GM12801 (cell line): ENCODE results near the gene ZNF438.

Experiments used
- CTCF ChIP-seq: IDR thresholded peaks from one replicate; pipeline ENCODE4 v1.5.1; 2011; ENCODE audit warnings: control low read depth; ENCODE audit not compliant: insufficient read length; ENCODE audit errors: extremely low read depth

Gene ZNF438

GRCh38 chr10:31005895-31006294, 25.8 kb downstream of the ZNF438 start:
- TF ChIP-seq CTCF, result no peak

DNA sequence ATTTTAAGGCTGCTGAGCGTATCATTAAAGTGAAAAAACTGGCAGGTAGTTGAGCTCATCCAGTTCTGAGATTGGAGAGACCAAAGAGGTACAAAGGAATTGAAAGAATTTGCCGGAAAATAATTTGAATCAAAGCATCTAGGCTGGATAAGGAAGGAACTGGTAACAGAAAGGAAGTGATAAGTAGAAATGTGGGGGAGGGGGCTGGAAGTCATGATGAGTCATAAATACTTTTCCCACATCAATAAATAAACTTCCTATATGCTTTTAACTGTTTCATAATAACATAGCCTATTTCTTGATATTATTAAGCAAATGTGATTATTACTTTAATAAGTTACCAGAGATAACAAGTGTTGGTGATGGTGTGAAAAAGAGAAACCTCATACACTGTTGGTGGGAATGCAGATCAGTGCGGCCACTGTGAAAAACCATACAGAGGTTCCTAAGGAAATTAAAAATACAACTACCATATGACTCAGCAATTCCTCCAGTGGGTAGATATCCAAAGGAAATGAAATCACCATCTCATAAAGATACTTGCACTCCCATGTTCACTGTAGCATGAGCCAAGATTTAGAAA, 27.0 kb downstream of the ZNF438 start:
- no peak for TF ChIP-seq CTCF

GRCh38 chr10:31001740-31002139, 29.9 kb downstream of the ZNF438 start:
- no peak for TF ChIP-seq CTCF

GRCh38 chr10:31000867-31001266, 30.8 kb downstream of the ZNF438 start:
- no peak for TF ChIP-seq CTCF

DNA sequence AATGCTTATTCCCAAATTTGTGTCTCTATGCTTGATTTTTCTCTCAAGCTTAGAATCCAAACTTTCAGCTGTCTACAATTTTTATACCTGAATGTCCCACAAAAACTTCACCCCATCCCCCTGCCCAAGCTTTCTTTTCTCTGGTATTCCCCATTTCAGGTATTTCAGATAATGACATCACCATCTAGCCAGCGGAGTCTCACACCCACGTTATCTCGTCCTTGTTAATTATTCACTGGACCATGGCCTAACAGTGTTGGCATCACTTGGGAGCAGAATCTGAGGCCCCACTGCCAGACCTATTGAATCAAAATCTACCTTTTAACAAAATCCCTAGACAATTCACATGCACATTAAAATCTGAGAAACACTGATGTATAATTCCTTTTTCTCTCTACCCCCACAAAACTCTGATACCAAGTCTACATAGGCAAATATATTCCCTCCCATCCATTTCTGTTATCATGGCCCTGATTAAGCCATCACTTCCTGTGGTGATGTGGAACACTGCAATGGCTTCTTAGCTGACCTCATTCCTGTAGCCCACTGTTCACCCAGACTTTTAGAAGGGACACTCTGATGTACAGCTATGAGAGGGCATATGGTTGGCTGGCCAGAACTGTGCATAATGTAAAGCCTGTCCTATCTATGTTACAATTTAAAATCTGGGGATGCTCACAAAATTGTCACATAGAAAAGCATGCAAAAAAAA, 31.4 kb downstream of the ZNF438 start:
- no peak for TF ChIP-seq CTCF

DNA sequence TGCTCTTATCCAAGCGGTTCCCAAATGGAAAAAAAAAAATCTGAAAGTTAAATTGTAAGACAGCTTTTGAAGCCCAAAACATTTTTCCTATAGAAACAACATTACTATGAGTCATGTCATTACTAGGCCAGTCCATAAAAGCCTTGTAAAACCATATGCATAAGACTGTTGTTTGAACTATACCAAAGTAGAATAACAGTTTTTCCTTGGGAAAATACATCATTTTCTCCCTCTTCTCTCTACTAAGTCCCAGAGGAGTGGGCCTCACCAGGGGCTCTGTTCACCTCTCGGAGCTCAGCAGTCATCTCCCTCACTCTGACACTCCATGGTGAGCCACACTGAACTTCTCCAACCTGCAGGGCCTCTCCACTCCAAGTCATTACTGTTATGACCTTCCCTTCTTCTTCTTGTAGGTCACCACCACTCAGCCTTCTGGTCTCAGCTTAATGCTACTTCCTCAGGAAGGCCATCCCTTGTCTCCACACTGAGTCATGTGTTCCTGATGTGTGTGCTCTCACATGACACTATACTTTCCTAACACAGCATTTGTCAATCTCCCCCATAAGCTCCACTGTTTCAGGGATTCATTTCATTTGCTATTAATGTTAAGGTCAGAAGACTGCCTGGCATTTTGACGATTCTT, 32.5 kb downstream of the ZNF438 start:
- no peak for TF ChIP-seq CTCF

- no peak for TF ChIP-seq CTCF
Observed at GRCh38 chr10:30997536-30998235, 34.0 kb downstream of the ZNF438 start.
